Osteoblast (primary cell): ENCODE results near the gene ACBD6. TPM values are rescaled to one million over a fixed set of nuclear protein-coding genes. Genes with fewer than 3 reads are reported as not detected.

Experiments used
- DNase-seq: peaks from one replicate; pipeline ENCODE4 v3.0.0; 2011; ENCODE audit warnings: low spot score, mixed read lengths; ENCODE audit not compliant: insufficient read length; ENCODE audit errors: missing footprints
- H2AFZ ChIP-seq: 2 replicates; pipeline ENCODE4 v1.6.0; 2011; ENCODE audit warnings: mild to moderate bottlenecking, low read length
- H3K27ac ChIP-seq: 2 replicates; pipeline ENCODE4 v1.5.1; 2011; ENCODE audit warnings: mild to moderate bottlenecking, low read depth, low read length, moderate library complexity
- H3K27me3 ChIP-seq: 2 replicates; pipeline ENCODE4 v1.6.0; 2012; ENCODE audit warnings: mild to moderate bottlenecking, control low read depth, inconsistent platforms, low read length, moderate library complexity; ENCODE audit not compliant: insufficient read depth
- H3K36me3 ChIP-seq: 2 replicates; pipeline ENCODE4 v1.5.1; 2011; ENCODE audit warnings: mild to moderate bottlenecking, low read length, control low read depth, moderate library complexity; ENCODE audit not compliant: insufficient read depth
- H3K4me1 ChIP-seq: 2 replicates; pipeline ENCODE4 v1.5.1; 2011; ENCODE audit warnings: mild to moderate bottlenecking, low read length, control low read depth, moderate library complexity; ENCODE audit not compliant: insufficient read depth
- H3K4me2 ChIP-seq: 2 replicates; pipeline ENCODE4 v1.6.0; 2011; ENCODE audit warnings: mild to moderate bottlenecking, low read length; ENCODE audit not compliant: insufficient read depth
- H3K4me3 ChIP-seq: fragments of 200-600 bp; sonication (generic); 3 replicates; pipeline ENCODE4 v1.5.1; 2012; ENCODE audit warnings: mild to moderate bottlenecking, low read length, inconsistent platforms; ENCODE audit not compliant: insufficient read depth
- H3K79me2 ChIP-seq: 2 replicates; pipeline ENCODE4 v1.6.0; 2012; ENCODE audit warnings: mild to moderate bottlenecking, low read length, control low read depth, inconsistent platforms; ENCODE audit not compliant: insufficient read depth
- H3K9me3 ChIP-seq: 2 replicates; pipeline ENCODE4 v1.5.1; 2011; ENCODE audit warnings: low read depth, low read length, control low read depth
- H4K20me1 ChIP-seq: 2 replicates; pipeline ENCODE4 v1.6.0; 2012; ENCODE audit warnings: mild to moderate bottlenecking, low read length, control low read depth; ENCODE audit not compliant: insufficient read depth
- CTCF ChIP-seq: IDR thresholded peaks from 2 replicates; pipeline ENCODE4 v1.5.1; 2011; ENCODE audit warnings: mild to moderate bottlenecking, low read depth, low read length, moderate library complexity; ENCODE audit errors: extremely low read depth
- total RNA-seq: library from RNA; depleted of rRNA; stranded (reverse); fragments of >200 nt; gene quantifications from 2 replicates; pipeline ENCODE4 v1.2.3, GENCODE V29; 2012

The ACBD6 gene
- total RNA-seq, 1 donor: 55.7 TPM

GRCh38 chr1:180246579-180246978, 255.8 kb downstream of the ACBD6 start:
- Histone ChIP-seq H3K79me2 (no peaks in the 10 kb centered on the region), H3K4me1 (no peaks in the 10 kb centered on the region), H3K4me2 (no peak overlapping the region), H4K20me1 (peaks cover 3% of the 10 kb centered on the region), H3K4me3 (no peak overlapping the region), H3K9me3 (no peaks in the 10 kb centered on the region), H2AFZ (no peak overlapping the region), H3K36me3 (no peaks in the 10 kb centered on the region), H3K27me3 (peaks cover 13% of the 10 kb centered on the region), H3K27ac (no peak overlapping the region)
- no peak for DNase-seq
- TF ChIP-seq CTCF: no peak

GRCh38 chr1:180244840-180245239, 257.5 kb downstream of the ACBD6 start:
- Histone ChIP-seq H3K4me3 (no peak overlapping the region), H3K4me2 (no peak overlapping the region), H3K27me3 (peaks cover 30% of the 10 kb centered on the region), H3K4me1 (no peaks in the 10 kb centered on the region), H2AFZ (no peak overlapping the region), H3K9me3 (no peaks in the 10 kb centered on the region), H4K20me1 (peaks cover 3% of the 10 kb centered on the region), H3K27ac (no peak overlapping the region), H3K36me3 (no peaks in the 10 kb centered on the region), H3K79me2 (no peaks in the 10 kb centered on the region)
- DNase-seq: peak; percentile 68
- TF ChIP-seq CTCF: no peak

GRCh38 chr1:180243517-180244221, 258.7 kb downstream of the ACBD6 start:
- H2AFZ ChIP-seq: no peak overlapping the region
- DNase-seq: peak; percentile 57
- no peak overlapping the region for H3K27ac ChIP-seq
- no peaks in the 10 kb centered on the region for H3K79me2 ChIP-seq
- H3K4me2 ChIP-seq: no peak overlapping the region
- H3K9me3 ChIP-seq: no peaks in the 10 kb centered on the region
- peaks cover 36% of the 10 kb centered on the region for H3K27me3 ChIP-seq
- no peaks in the 10 kb centered on the region for H4K20me1 ChIP-seq
- H3K36me3 ChIP-seq: no peaks in the 10 kb centered on the region
- H3K4me3 ChIP-seq: no peak overlapping the region
- no peak for TF ChIP-seq CTCF
- H3K4me1 ChIP-seq: no peaks in the 10 kb centered on the region

GRCh38 chr1:180241716-180242544, 260.4 kb downstream of the ACBD6 start:
- H3K4me3 ChIP-seq: no peak overlapping the region
- no peaks in the 10 kb centered on the region for H3K9me3 ChIP-seq
- TF ChIP-seq CTCF: no peak
- H3K27me3 ChIP-seq: peaks cover 53% of the 10 kb centered on the region
- H4K20me1 ChIP-seq: peaks cover 3% of the 10 kb centered on the region
- no peaks in the 10 kb centered on the region for H3K79me2 ChIP-seq
- no peaks in the 10 kb centered on the region for H3K36me3 ChIP-seq
- no peak overlapping the region for H2AFZ ChIP-seq
- H3K4me2 ChIP-seq: no peak overlapping the region
- H3K4me1 ChIP-seq: no peaks in the 10 kb centered on the region
- DNase-seq: peak; percentile 85
- no peak overlapping the region for H3K27ac ChIP-seq
